ENCODE data around the gene TSC2.

GRCh38 chr16:2002406-2003230 is 45.2 kb upstream of the TSC2 start:
- TF ChIP-seq, protein P1, sequence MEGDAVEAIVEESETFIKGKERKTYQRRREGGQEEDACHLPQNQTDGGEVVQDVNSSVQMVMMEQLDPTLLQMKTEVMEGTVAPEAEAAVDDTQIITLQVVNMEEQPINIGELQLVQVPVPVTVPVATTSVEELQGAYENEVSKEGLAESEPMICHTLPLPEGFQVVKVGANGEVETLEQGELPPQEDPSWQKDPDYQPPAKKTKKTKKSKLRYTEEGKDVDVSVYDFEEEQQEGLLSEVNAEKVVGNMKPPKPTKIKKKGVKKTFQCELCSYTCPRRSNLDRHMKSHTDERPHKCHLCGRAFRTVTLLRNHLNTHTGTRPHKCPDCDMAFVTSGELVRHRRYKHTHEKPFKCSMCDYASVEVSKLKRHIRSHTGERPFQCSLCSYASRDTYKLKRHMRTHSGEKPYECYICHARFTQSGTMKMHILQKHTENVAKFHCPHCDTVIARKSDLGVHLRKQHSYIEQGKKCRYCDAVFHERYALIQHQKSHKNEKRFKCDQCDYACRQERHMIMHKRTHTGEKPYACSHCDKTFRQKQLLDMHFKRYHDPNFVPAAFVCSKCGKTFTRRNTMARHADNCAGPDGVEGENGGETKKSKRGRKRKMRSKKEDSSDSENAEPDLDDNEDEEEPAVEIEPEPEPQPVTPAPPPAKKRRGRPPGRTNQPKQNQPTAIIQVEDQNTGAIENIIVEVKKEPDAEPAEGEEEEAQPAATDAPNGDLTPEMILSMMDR (IDR thresholded peaks at IDR 0.05), result no peak
- no peak for TF ChIP-seq POLR2A (IDR thresholded peaks at IDR 0.05)
